A549 (cell line): Measurements from ENCODE around the gene FAM3B. TPM values are rescaled to one million over a fixed set of nuclear protein-coding genes. Genes with fewer than 3 reads are reported as not detected.

Experiments used
- ATAC-seq, 2 experiments: fragments of 200-7000 bp in 1 of 2; fragments of >200 bp in 1 of 2; cut with Nextera tagmentation in 1 of 2; cut with Tn5 transposase in 1 of 2; 3 replicates each; pipeline versions ENCODE4 v1.8.0 to v1.9.1; 2018 to 2020; ENCODE audit warnings: mild to moderate bottlenecking in 1 of 2, moderate library complexity in 1 of 2
- CTCF ChIA-PET: fragments of 300-600 bp; sonication (Branson Sonifier 250); formaldehyde crosslinking; extraction: SDS; loops from one replicate; lab custom pipeline; 2021; ENCODE audit warnings: antibody characterized with exemption, inconsistent platforms; lab: Yijun Ruan, JAX
- POLR2A ChIA-PET: fragments of 350-600 bp; formaldehyde crosslinking; extraction: SDS; loops from one replicate; lab custom pipeline; 2021; ENCODE audit warnings: antibody characterized with exemption, inconsistent platforms; lab: Yijun Ruan, JAX
- DNase-seq, 2 experiments: peaks; one replicate each; pipeline versions ENCODE4 v3.0.0 to v3.0.0-alpha.2; 2011 to 2016; ENCODE audit warnings: low read depth in 1 of 2, low spot score in 1 of 2
- FAIRE-seq: peaks from 2 replicates; lab custom pipeline; 2011; peaks lifted over from hg19 to GRCh38; lab: Jason Lieb, UNC
- H3K27ac ChIP-seq, 2 experiments: fragments of >200 bp; sonication (Bioruptor Twin); formaldehyde crosslinking; 3 replicates each; pipeline ENCODE4 v1.5.1; 2016 to 2017
- H3K4me1 ChIP-seq: fragments of >200 bp; sonication (Bioruptor Twin); formaldehyde crosslinking; 3 replicates; pipeline ENCODE4 v1.6.1; 2016
- H3K4me2 ChIP-seq: fragments of >200 bp; sonication (Bioruptor Twin); formaldehyde crosslinking; 3 replicates; pipeline ENCODE4 v1.6.1; 2016
- H3K4me3 ChIP-seq: fragments of >200 bp; sonication (Bioruptor Twin); formaldehyde crosslinking; 3 replicates; pipeline ENCODE4 v1.5.1; 2016
- H3K9me3 ChIP-seq: fragments of >200 bp; sonication (Bioruptor Twin); formaldehyde crosslinking; 3 replicates; pipeline ENCODE4 v1.6.1; 2016
- BCL3 ChIP-seq: fragments of >200 bp; sonication (Bioruptor Twin); formaldehyde crosslinking; IDR thresholded peaks from 3 replicates; pipeline ENCODE4 v1.6.1; 2016
- CBX2 ChIP-seq: fragments of 200-600 bp; sonication (generic); IDR thresholded peaks from 2 replicates; pipeline ENCODE4 v1.6.1; 2016; ENCODE audit warnings: low read depth, mild to moderate bottlenecking, borderline replicate concordance
- CHD2 ChIP-seq: fragments of 150-350 bp; IDR thresholded peaks from 2 replicates; pipeline ENCODE4 v1.6.1; 2014; ENCODE audit warnings: low read length; ENCODE audit not compliant: partially characterized antibody
- CTCF ChIP-seq: fragments of >200 bp; sonication (Bioruptor Twin); formaldehyde crosslinking; IDR thresholded peaks from 3 replicates; pipeline ENCODE4 v1.5.1; 2016
- E2F6 ChIP-seq: IDR thresholded peaks from 2 replicates; pipeline ENCODE4 v1.6.1; 2012; ENCODE audit warnings: low read depth, borderline replicate concordance
- EHF ChIP-seq: fragments of 250-450 bp; sonication (Bioruptor Pico); IDR thresholded peaks from 2 replicates; pipeline ENCODE4 v1.5.0; 2020; ENCODE audit warnings: mild to moderate bottlenecking
- FOSB ChIP-seq: fragments of 250-450 bp; sonication (Bioruptor Pico); IDR thresholded peaks from 2 replicates; pipeline ENCODE4 v1.5.0; 2020; ENCODE audit warnings: mild to moderate bottlenecking, moderate library complexity
- HES2 ChIP-seq: fragments of >200 bp; sonication (Bioruptor Twin); formaldehyde crosslinking; IDR thresholded peaks from 2 replicates; pipeline ENCODE4 v1.6.1; 2016
- HEYL ChIP-seq: fragments of 250-450 bp; sonication (Bioruptor Pico); IDR thresholded peaks from 2 replicates; pipeline ENCODE4 v1.8.0; 2021; ENCODE audit warnings: mild to moderate bottlenecking, moderate library complexity
- HMGXB4 ChIP-seq: fragments of 250-450 bp; sonication (Bioruptor Pico); IDR thresholded peaks from 2 replicates; pipeline ENCODE4 v1.5.0; 2021; ENCODE audit warnings: mild to moderate bottlenecking, moderate library complexity, borderline replicate concordance
- HOXA7 ChIP-seq: fragments of 250-450 bp; sonication (Bioruptor Pico); IDR thresholded peaks from 2 replicates; pipeline ENCODE4 v1.5.0; 2020; ENCODE audit warnings: mild to moderate bottlenecking, moderate library complexity
- HOXB13 ChIP-seq: fragments of 250-450 bp; sonication (Bioruptor Pico); IDR thresholded peaks from 2 replicates; pipeline ENCODE4 v1.5.0; 2020; ENCODE audit warnings: low read depth, mild to moderate bottlenecking, moderate library complexity
- JUN ChIP-seq, 2 experiments: fragments of >200 bp; sonication (Bioruptor Twin); formaldehyde crosslinking; IDR thresholded peaks; 2 replicates in 1 of 2; 3 replicates in 1 of 2; pipeline ENCODE4 v1.6.1; 2016 to 2017
- JUNB ChIP-seq: fragments of >200 bp; sonication (Bioruptor Twin); formaldehyde crosslinking; IDR thresholded peaks from 2 replicates; pipeline ENCODE4 v1.6.1; 2016
- KDM1A ChIP-seq: fragments of 200-600 bp; sonication (generic); IDR thresholded peaks from 2 replicates; pipeline ENCODE4 v1.6.1; 2016; ENCODE audit warnings: low read depth, mild to moderate bottlenecking
- MAFK ChIP-seq: fragments of 450-650 bp; IDR thresholded peaks from 2 replicates; pipeline ENCODE4 v1.6.1; 2014; ENCODE audit not compliant: partially characterized antibody
- MAX ChIP-seq: IDR thresholded peaks from 2 replicates; pipeline ENCODE4 v1.6.1; 2012
- MYC ChIP-seq: IDR thresholded peaks from 2 replicates; pipeline ENCODE4 v1.6.1; 2012; ENCODE audit warnings: mild to moderate bottlenecking, inconsistent platforms, low read length, improper control_type of control experiment, borderline replicate concordance
- NFE2L2 ChIP-seq: fragments of 150-350 bp; conservative IDR thresholded peaks from 2 replicates; pipeline ENCODE4 v1.6.1; 2014; ENCODE audit warnings: low read length
- NPAS2 ChIP-seq: fragments of 250-450 bp; sonication (Bioruptor Pico); IDR thresholded peaks from 2 replicates; pipeline ENCODE4 v1.8.0; 2022; ENCODE audit warnings: mild to moderate bottlenecking, moderate library complexity, borderline replicate concordance
- NR3C1 ChIP-seq: fragments of >200 bp; sonication (Bioruptor Twin); formaldehyde crosslinking; IDR thresholded peaks from 3 replicates; pipeline ENCODE4 v1.6.1; 2017
- PHF8 ChIP-seq: fragments of 200-600 bp; sonication (generic); IDR thresholded peaks from 2 replicates; pipeline ENCODE4 v1.6.1; 2016; ENCODE audit warnings: low read depth, mild to moderate bottlenecking, antibody characterized with exemption, moderate library complexity, borderline replicate concordance
- POLR2AphosphoS2 ChIP-seq: conservative IDR thresholded peaks from 2 replicates; pipeline ENCODE4 v1.6.1; 2012; ENCODE audit warnings: low read length, improper control_type of control experiment, inconsistent platforms
- RCOR1 ChIP-seq: fragments of 150-350 bp; IDR thresholded peaks from 2 replicates; pipeline ENCODE4 v1.6.1; 2014; ENCODE audit warnings: antibody characterized with exemption, low read length, low read depth
- RFX5 ChIP-seq: fragments of 450-650 bp; IDR thresholded peaks from 2 replicates; pipeline ENCODE4 v1.7.1; 2014; ENCODE audit warnings: antibody characterized with exemption, mild to moderate bottlenecking, moderate library complexity
- SREBF2 ChIP-seq: fragments of 450-650 bp; IDR thresholded peaks from 2 replicates; pipeline ENCODE4 v1.6.1; 2014; ENCODE audit warnings: mild to moderate bottlenecking, moderate library complexity
- TFCP2L1 ChIP-seq: fragments of 250-450 bp; sonication (Bioruptor Pico); IDR thresholded peaks from 2 replicates; pipeline ENCODE4 v1.5.0; 2021; ENCODE audit warnings: mild to moderate bottlenecking
- ZNF302 ChIP-seq: fragments of 250-450 bp; sonication (Bioruptor Pico); IDR thresholded peaks from 2 replicates; pipeline ENCODE4 v1.9.0; 2021; ENCODE audit warnings: inconsistent platforms, mild to moderate bottlenecking, moderate library complexity
- whole genome bisulfite sequencing: methylation state at CpG from one replicate; pipeline ENCODE4 v1.1.6; 2017; ENCODE audit errors: missing lambda C conversion rate; 5-methylcytosine and 5-hydroxymethylcytosine counted together
- polyA plus RNA-seq, 4 experiments: library from polyadenylated mRNA; depleted of rRNA in 3 of 4; stranded (reverse); fragments of >200 nt; fragmentation: RNase III in 1 of 4; extraction: RNeasy Plus Mini Kit Qiagen cat#74134 plus additional on column Dnase treatment in 1 of 4; gene quantifications; 2 replicates in 3 of 4; 3 replicates in 1 of 4; pipeline ENCODE4 v1.2.3, GENCODE V29; 2011 to 2017

Gene FAM3B
- polyA plus RNA-seq, 2 of the 4 experiments (the other 2 are of a cell fraction) = not detected

GRCh38 chr21:41319273-41319672, 2.7 kb downstream of the FAM3B start:
- CTCF ChIA-PET = interaction anchor here (1.1 to 3.6 kb wide), 2 partner anchors 13 to 36 kb away, joined by 3 to 11 read pairs; no protein-coding TSS in a partner anchor

GRCh38 chr21:41321211-41321907, 4.8 kb downstream of the FAM3B start:
- 72% methylated on average over 18 of the region's 20 CpGs for WGBS
- H3K4me1 ChIP-seq = no peaks in the 10 kb centered on the region
- DNase-seq = no peak
- ChIA-PET CTCF (no interaction called here), POLR2A (no interaction called here)
- H3K27ac ChIP-seq = no peak overlapping the region
- TF ChIP-seq FOSB (CRISPR knock-in tag) (no peak), HOXA7 (no peak), ZNF302 (CRISPR knock-in tag) (no peak), TFCP2L1 (CRISPR knock-in tag) (no peak)
- TF ChIP-seq, all 56 proteins: peak for 0
- ATAC-seq (no peak), FAIRE-seq (no peak)
- no peaks in the 10 kb centered on the region for H3K9me3 ChIP-seq
- H3K4me3 ChIP-seq = no peak overlapping the region
- H3K4me2 ChIP-seq = no peak overlapping the region

More at GRCh38 chr21:41319273-41319672, 2.7 kb downstream of the FAM3B start:
- TF ChIP-seq EHF (CRISPR knock-in tag) = no peak
- TF ChIP-seq HES2 = no peak
- no peak for TF ChIP-seq CTCF
- TF ChIP-seq RFX5 = no peak
- no peak for TF ChIP-seq E2F6
- TF ChIP-seq PHF8 = no peak
- TF ChIP-seq RCOR1 = no peak
- no peak for TF ChIP-seq NPAS2 (CRISPR knock-in tag)
- TF ChIP-seq HMGXB4 (CRISPR knock-in tag) = no peak
- TF ChIP-seq SREBF2 = no peak
- no peak for TF ChIP-seq HOXB13
- no peak for TF ChIP-seq MAX
- no peak overlapping the region for H3K4me3 ChIP-seq
- no peaks in the 10 kb centered on the region for H3K9me3 ChIP-seq
- FAIRE-seq = no peak
- DNase-seq = no peak
- 49% methylated on average over 5 of the region's 7 CpGs for WGBS
- H3K27ac ChIP-seq = no peak overlapping the region
- ATAC-seq = no peak
- H3K4me1 ChIP-seq = no peaks in the 10 kb centered on the region
- POLR2A ChIA-PET = no interaction called here
- no peak overlapping the region for H3K4me2 ChIP-seq

GRCh38 chr21:41321908-41322495, 5.4 kb downstream of the FAM3B start:
- Histone ChIP-seq H3K4me2 (no peak overlapping the region), H3K4me3 (no peak overlapping the region), H3K9me3 (no peaks in the 10 kb centered on the region), H3K4me1 (no peaks in the 10 kb centered on the region)
- ATAC-seq = no peak
- no peak for DNase-seq
- CTCF ChIA-PET = interaction anchor here (1.9 kb wide), 1 partner anchor 39 kb away, joined by 8 read pairs; no protein-coding TSS in a partner anchor
- FAIRE-seq = no peak
- TF ChIP-seq JUNB (no peak), CBX2 (no peak), CHD2 (no peak), BCL3 (no peak), RFX5 (no peak), POLR2AphosphoS2 (no peak), NFE2L2 (no peak), NR3C1 (no peak), HOXA7 (no peak), MAFK (no peak), KDM1A (no peak), MYC (no peak), JUN (IDR thresholded peaks at IDR 0.05) (no peak), HEYL (no peak), PHF8 (no peak), HOXB13 (no peak)
- TF ChIP-seq, all 56 proteins: peak for 0
- WGBS = 61% methylated on average over 7 of the region's 7 CpGs
- no peak overlapping the region for H3K27ac ChIP-seq
- POLR2A ChIA-PET = no interaction called here
